ENCODE results near the gene EPHA5.

DNA sequence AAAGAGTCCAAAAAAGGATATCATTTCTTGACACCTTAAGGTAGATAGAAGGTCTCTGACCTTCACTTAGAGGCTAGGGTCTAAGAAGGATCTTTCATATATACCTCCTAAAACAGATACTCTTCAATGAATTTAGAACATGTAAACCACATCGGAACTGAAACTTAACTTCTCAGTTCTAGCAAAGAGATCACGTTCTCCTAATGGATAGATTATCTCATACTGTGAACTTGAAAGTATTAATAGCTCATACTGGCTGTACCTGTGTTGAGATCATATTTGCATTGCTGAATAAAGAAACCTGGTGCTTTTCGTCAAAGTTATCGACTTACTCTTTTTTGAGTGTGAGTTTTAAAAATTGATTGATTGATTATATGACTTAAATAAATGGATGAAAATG, 353.8 kb downstream of the EPHA5 start:
- TF ChIP-seq GATA2 (IDR thresholded peaks at IDR 0.05; ENCODE audit: low read depth, low read length), result no peak
- no peak for TF ChIP-seq GATA3 (IDR thresholded peaks at IDR 0.05; ENCODE audit: low read depth, low read length)
